Retinal pigment epithelial cell (primary cell): ENCODE measurements around the gene TRPV6.

Experiments used
- DNase-seq: peaks from one replicate; pipeline ENCODE4 v3.0.0-alpha.2; 2010; ENCODE audit warnings: low read depth
- H3K4me3 ChIP-seq: 2 replicates; pipeline ENCODE4 v1.5.1; 2011; ENCODE audit warnings: mild to moderate bottlenecking, low read length, control low read depth, moderate library complexity
- CTCF ChIP-seq: conservative IDR thresholded peaks from 2 replicates; pipeline ENCODE4 v1.5.1; 2011; ENCODE audit warnings: low read depth, low read length, control low read depth, inconsistent platforms

TRPV6 gene

GRCh38 chr7:142832417-142832816, 53.1 kb downstream of the TRPV6 start:
- TF ChIP-seq CTCF: no peak
- DNase-seq: no peak
- no peak overlapping the region for H3K4me3 ChIP-seq

- DNase-seq: no peak
- no peak overlapping the region for H3K4me3 ChIP-seq
- no peak for TF ChIP-seq CTCF
Observed at GRCh38 chr7:142827951-142828500, 57.5 kb downstream of the TRPV6 start.

- no peak for DNase-seq
- no peak overlapping the region for H3K4me3 ChIP-seq
- no peak for TF ChIP-seq CTCF
Observed at GRCh38 chr7:142822714-142823113, 62.8 kb downstream of the TRPV6 start.
